Endothelial cell of umbilical vein (primary cell): Measurements from ENCODE around the gene DLK1.

ENCODE experiments used
- CTCF ChIP-seq, 2 donors: IDR thresholded peaks; 1 replicate in 1 of 2; 2 replicates in 1 of 2; pipeline ENCODE4 v1.5.1; 2011; ENCODE audit warnings: low read length in 2 of 2, mild to moderate bottlenecking in 2 of 2, moderate library complexity in 2 of 2, control low read depth in 1 of 2, inconsistent platforms in 1 of 2, low read depth in 1 of 2; ENCODE audit not compliant: insufficient read depth in 1 of 2; ENCODE audit errors: extremely low read depth in 1 of 2
- EZH2 ChIP-seq: IDR thresholded peaks from 2 replicates; pipeline ENCODE4 v1.6.1; 2012; ENCODE audit warnings: borderline replicate concordance, low read depth, mild to moderate bottlenecking, moderate library complexity, low read length, inconsistent platforms; ENCODE audit not compliant: severe bottlenecking
- MAX ChIP-seq: IDR thresholded peaks from 2 replicates; pipeline ENCODE4 v1.6.1; 2011; ENCODE audit not compliant: insufficient read depth, insufficient read length
- MYC ChIP-seq: IDR thresholded peaks from one replicate; pipeline ENCODE4 v1.6.1; 2011; ENCODE audit warnings: mild to moderate bottlenecking, low read depth, low read length
- POLR2A ChIP-seq: IDR thresholded peaks from 2 replicates; pipeline ENCODE4 v1.6.1; 2012; ENCODE audit warnings: low read depth, mild to moderate bottlenecking, control low read depth, low read length
- POLR2AphosphoS5 ChIP-seq: IDR thresholded peaks from 2 replicates; pipeline ENCODE4 v1.6.1; 2012; ENCODE audit warnings: low read depth, mild to moderate bottlenecking, control low read depth, low read length, moderate library complexity; ENCODE audit not compliant: insufficient read depth

- TF ChIP-seq POLR2AphosphoS5 (no peak), CTCF (IDR thresholded peaks at IDR 0.05; ENCODE audit: extremely low read depth in 1 of 2, insufficient read depth in 1 of 2, low read depth in 1 of 2, low read length in 2 of 2) (no peak), EZH2 (no peak), MYC (no peak), POLR2A (no peak), MAX (no peak)
Measured at GRCh38 chr14:100738269-100738691, 11.6 kb downstream of the DLK1 start.
